SK-N-MC (cell line): ENCODE data around the gene HOXB4.

ENCODE experiments used
- EZH2 ChIP-seq: fragments of 200-600 bp; sonication (generic); IDR thresholded peaks from one replicate; pipeline ENCODE4 v1.6.1; 2017; ENCODE audit warnings: antibody characterized with exemption
- POLR2AphosphoS5 ChIP-seq: IDR thresholded peaks from 2 replicates; pipeline ENCODE4 v1.6.1; 2012; ENCODE audit warnings: mild to moderate bottlenecking, low read depth, low read length, borderline replicate concordance

GRCh38 chr17:48583708-48584222 is 5.6 kb upstream of the HOXB4 start:
- TF ChIP-seq EZH2 (no peak), POLR2AphosphoS5 (no peak)
